GM19467 (cell line): ENCODE data around the gene AUP1.
A peak's percentile ranks its signal among the peaks of the same experiment; 100 is the strongest.
"Not testable (repeated sequence)": the region's sequence is repeated elsewhere in the genome, so short reads cannot be mapped to it uniquely, and the experiment has no call there.

Experiments
- ATAC-seq: cut with Tn5 transposase; IDR thresholded peaks from one replicate; pipeline ENCODE4 v1.9.1; 2021; ENCODE audit warnings: mild to moderate bottlenecking, moderate library complexity; ENCODE audit not compliant: unreplicated experiment

Gene AUP1, protein sequence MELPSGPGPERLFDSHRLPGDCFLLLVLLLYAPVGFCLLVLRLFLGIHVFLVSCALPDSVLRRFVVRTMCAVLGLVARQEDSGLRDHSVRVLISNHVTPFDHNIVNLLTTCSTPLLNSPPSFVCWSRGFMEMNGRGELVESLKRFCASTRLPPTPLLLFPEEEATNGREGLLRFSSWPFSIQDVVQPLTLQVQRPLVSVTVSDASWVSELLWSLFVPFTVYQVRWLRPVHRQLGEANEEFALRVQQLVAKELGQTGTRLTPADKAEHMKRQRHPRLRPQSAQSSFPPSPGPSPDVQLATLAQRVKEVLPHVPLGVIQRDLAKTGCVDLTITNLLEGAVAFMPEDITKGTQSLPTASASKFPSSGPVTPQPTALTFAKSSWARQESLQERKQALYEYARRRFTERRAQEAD

DNA sequence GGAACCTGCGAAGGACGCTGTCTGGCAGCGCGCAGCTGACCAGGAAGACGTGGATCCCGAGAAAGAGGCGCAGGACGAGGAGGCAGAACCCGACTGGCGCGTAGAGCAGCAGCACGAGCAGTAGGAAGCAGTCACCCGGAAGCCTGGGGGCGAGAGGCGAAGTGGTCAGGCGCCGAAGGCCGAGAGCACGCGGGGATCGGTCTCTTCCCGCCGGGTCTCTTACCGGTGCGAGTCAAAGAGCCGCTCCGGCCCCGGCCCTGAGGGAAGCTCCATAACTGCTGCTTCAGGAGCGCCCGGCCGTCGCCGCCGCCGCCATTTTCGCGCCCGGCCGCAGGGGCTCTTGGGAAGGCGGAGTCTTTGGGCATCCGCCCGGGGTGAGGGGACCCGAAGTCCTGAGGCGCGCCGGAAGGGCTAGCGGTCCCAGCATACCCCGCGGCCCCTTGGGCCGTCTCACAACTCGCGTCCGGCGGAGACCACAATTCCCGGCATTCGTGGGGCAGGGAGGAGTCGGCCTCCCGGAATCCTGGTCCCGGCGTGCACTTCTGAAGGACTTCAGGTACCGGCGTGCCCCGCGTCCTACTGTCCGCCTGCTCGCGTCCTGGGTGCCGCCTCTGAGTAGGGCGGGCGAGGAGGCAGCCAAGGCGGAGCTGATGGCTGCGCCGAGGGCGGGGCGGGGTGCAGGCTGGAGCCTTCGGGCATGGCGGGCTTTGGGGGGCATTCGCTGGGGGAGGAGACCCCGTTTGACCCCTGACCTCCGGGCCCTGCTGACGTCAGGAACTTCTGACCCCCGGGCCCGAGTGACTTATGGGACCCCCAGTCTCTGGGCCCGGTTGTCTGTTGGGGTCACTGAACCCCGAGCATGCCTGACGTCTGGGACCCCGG, at the start of gene AUP1, which contains the start of gene HTRA2:
Gene AUP1 (minus strand): TSS at position 350 of the 882 bp plus-strand sequence. CDS start 77 bp downstream, at position 273.
Gene HTRA2 (plus strand): TSS at position 577 of the 882 bp plus-strand sequence. CDS start 74 bp downstream, at position 651.
- peak; percentile 76 for ATAC-seq

DNA sequence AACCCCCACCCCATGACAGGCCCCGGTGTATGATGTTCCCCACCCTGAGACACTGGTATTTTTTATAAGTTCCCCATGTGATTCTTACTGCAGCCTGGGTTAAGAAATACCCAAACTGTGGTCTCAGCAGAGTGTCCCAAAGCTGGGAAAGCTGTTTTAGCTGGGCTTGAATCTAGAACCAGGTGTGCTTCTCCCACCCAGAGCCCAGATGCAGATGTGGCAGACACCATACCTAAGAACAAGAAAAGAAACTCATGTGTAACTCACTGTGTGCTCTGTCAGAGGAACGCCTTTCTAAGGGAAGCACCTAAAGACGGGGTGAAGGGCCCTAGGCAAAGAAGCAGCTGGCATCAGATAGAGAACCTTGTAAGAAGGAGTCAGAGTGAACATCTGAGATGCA, 48.9 kb upstream of the AUP1 start:
- ATAC-seq = no peak

DNA sequence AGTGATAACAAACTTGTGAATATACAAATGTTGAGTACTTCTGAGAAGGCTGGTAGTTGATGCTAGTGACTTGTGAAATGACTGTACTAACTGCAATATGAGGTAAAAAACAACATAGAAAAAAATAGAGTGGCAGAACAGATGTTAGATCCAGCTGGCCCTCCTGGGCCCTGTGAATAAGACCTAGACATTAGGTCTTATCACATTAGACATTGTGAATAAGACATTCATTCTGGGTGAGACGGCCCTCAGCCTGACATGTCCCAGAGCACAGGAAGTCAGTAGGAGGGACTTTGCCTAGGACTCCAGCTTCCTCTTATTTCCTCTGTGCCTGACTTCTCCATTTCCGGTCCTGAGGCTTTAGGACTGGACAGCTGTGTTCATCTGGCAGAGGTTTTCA, 47.9 kb upstream of the AUP1 start:
- ATAC-seq = no peak

DNA sequence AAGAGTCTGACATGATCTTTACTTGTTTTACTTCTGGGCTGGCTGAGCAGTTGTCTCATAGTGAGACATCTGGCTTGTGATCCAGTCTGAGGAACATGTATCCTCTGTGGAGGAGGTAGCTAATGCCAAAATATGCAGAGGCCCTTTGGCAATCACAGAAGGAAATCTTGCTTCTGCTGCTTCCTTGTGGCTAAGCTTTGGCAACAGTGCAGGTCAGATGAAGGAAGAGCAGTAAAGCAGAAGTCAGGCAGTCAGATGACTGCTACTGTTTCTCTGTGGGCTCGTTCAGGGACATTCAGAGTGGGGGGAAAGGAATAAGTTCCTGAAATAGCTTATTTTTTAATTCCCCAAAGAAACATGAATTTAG, 47.3 kb upstream of the AUP1 start:
- no peak for ATAC-seq

DNA sequence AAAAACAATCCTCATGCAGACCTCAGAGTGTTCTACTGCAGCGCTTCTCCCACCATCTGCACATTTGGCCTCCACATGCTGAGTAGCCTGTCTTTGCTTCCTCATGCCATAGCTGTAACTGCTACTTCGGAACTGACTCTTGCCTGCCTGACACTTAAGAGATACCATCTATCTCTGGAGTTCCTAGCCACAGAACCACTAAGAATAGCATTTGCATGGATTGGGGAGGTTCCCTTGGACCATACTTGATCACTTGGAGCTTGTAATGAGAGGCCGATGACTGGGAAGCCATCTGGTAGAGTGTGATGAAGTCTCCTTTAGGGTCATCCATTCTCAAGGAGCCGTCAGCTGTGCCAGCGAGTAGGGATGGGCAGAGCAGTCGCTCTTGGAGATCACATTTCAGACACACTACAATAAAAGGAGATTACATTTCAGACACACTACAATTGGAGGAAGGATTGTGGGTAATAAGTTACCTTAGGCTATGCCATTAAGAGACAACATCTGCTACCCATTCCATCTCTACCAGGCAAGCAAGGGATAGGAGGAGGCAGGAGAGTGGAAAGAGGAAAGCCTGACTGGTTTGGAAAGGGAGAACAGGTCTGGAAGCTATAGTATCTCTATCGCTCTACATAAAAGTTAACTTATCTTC, 46.8 kb upstream of the AUP1 start:
- ATAC-seq = no peak

DNA sequence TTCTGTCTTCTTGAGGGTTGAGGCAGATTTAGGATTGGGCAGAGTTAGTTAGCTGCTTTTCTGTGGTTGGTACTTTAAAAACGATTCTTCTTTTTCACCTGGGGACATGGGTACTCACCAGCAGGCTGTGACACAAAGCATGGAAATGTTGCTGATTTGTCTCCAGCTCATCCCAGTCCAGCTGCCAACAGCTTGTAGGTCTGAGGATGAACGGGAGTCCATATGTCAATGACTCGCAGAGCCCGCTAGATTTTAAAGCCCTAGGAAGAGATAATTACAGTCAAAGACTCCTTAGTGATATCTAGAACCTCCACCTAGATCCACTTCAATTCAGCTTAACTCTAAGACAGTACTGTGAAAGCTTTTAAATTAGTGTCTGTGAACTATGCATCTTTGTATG, 45.8 kb upstream of the AUP1 start:
- no peak for ATAC-seq

DNA sequence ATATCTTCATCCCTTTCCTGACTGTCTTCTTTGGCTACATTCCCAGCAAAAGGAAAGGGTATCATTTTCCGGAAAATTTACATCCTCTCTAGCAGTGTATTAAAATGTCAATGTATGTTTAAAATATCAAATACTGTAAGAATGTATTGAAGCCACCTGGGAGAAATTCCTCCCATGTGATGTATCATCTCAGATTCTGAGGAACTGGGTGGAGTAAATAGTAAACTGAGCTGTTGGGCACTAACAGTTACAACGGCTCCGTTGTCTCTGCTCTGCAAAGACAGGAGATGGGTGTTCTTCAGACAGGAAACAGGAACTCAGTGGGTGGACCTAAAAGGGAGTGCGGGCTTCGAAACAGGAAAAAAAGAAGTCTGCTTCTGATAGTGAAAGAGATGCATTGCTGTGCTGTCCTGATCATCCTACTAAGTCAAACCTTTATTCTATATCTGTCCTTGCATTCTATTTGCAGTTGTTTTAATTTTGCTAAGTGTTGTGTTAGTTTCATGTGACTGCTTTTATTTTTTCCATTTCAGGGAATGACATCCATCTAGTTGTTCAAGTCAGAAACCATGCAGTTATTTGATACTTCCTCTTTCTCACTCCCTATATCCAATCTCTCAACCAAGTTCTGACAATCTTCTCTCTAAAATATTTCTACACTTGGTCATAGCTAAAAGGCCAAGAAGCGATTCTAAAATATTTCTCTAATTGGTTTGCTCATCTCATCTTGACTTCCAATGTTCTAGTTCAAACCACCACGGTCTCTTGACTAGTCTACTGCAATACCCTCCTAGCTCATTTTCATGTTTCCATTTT, 44.4 kb upstream of the AUP1 start:
- ATAC-seq = peak; percentile 47

DNA sequence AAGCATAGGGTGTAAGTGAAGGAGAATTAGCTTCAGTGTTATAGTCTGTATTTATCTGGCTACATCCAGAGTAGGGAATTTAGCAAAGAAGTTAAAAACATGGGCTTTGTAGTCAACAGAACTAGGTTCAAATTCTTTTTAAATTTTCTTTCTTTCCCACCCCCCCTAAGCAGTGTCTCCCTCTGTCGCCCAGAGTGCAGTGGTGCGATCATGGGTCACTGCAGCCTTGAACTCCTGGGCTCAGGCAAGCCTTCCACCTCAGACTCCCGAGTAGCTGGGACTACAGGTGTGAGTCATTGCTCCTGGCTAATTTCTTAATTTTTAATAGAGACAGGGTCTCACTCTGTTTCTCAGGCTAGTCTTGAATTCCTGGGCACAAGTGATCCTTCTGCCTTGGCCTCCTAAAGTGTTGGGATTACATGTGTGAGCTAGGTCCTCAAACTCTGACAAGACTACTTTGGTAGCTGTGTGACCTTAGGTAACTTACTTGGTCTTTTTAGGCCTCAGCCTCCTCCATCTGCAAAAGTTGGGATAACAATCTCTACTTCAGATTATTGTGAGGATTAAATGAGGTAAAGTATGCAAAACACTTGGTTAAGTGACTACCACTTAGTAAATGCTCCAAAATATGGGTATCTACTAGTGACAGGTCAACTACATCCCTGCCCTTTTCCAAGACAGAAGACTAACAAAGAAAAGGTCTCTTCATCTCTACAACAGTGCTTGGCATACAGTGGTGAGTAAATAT, 42.8 kb upstream of the AUP1 start:
- ATAC-seq = no peak

DNA sequence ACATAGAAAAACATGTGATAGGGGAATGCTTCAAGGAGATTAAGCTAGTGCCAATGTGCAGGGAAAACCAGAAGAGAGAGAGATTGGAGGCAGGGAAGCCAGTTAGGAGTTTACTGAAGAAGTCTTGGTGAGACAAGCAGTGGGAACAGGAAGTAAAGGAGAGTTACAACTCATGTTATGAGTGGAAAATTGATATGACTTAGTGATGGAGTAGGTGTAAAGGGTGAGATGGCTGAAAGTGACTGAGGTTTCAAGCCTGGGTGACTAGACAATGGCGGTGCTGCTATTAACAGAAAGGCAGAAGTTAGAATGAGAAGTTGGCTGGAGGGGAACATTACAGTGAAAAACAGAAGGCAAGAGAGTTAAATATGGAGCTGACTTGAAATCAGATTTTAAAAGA, 41.6 kb upstream of the AUP1 start:
- ATAC-seq = peak; percentile 49

DNA sequence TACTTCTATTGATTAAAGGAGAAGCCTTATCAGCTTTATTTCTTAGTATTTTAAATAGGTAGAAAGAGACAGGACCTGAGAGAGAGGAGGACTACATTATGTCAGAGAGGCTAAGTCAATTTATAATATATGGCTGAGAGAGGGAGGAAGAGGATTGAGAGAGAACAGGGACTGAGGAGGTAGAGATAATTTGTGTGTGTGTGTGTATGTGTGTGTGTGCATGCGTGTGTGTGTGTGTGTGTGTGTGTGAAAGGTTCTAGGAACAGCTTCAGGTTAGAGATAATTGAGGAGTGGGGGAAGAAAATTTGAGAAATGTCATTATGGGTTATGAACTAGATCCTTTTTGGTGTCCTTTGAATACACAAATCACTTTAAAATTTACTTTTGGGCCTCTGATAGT, 40.2 kb upstream of the AUP1 start:
- no peak for ATAC-seq

DNA sequence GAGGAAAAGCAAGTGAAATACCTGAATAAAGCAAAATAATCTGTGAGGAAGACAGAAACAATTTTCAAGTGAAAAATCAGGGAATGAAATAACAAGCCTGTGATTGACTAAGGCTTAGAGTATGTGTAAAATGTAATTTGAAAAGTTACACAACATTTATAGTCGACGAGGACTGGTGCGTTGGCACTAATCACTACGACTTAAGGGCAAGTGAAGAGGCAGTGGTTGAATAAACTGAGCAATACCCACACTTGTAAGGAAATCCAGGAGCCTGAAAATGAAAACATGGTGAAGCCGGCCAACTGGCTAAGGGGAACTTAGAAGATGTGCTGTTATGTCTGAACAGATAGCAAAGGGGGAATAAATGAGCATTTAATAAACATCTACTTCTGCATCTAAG, 38.4 kb upstream of the AUP1 start:
- no peak for ATAC-seq

DNA sequence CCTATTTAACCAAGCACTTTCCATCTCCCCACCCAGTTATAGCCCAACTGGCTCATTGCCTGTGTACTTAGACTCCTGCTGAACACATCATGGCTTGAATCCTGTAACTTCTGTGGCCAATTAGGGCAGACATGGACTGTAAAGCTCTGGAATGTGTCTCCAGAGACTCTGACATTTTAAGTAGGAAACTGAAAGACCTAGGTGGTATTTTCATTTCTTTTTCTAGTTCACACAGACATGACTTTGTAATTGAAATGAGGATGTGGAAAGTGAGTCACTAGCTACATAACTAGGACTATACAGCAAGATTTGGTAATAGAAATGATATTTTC, 37.2 kb upstream of the AUP1 start:
- ATAC-seq = no peak

DNA sequence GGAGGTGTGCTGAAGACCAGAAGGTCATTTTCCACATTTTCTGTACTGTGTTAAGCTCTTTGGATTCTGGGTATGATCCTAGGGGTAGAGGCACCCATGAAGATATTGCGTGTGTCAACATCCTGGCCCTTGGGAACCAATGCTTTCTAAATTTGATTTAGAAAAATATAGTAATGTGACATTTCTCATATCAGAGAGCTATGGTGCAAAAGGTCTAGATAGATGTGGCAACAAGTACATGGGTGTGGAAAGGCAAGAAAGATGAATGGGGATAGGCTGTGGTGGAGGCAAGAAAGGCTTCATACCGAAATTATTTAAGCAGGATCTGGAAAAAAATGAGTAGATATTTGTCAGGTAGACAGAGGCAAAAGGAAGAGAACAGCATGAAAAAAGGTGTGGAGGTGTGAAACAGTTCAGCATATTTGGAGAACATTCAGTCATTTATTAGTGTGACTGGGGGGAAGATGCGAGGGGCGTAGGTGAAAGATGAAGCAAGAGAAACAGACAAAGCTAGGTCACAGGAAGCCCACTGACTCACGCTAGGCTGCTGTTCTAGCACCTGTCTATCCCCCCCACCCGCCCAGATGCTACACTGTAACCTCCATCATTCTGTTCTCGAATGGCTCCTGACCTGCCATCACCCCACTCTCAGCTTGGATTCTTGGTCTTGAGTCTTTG, 36.7 kb upstream of the AUP1 start:
- no peak for ATAC-seq

DNA sequence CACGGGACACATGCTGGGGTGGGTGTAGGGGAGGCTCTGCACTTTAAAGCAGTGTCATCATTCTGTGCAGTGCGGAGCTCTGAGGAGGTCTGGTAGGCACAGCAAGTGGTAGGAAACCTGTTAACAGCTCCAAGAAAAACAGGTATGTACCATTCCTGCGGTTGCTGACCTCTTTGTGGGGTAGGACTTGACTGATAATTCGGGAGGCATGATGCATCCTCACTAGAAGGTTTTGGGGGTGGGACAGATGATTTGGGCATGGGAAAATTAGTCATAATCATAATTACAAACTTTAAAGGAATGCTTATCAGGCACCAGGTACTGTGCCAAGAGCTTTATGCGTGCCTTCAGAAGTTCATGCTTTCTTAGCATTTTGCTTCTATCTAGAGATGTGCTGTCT, 34.7 kb upstream of the AUP1 start:
- ATAC-seq = no peak

DNA sequence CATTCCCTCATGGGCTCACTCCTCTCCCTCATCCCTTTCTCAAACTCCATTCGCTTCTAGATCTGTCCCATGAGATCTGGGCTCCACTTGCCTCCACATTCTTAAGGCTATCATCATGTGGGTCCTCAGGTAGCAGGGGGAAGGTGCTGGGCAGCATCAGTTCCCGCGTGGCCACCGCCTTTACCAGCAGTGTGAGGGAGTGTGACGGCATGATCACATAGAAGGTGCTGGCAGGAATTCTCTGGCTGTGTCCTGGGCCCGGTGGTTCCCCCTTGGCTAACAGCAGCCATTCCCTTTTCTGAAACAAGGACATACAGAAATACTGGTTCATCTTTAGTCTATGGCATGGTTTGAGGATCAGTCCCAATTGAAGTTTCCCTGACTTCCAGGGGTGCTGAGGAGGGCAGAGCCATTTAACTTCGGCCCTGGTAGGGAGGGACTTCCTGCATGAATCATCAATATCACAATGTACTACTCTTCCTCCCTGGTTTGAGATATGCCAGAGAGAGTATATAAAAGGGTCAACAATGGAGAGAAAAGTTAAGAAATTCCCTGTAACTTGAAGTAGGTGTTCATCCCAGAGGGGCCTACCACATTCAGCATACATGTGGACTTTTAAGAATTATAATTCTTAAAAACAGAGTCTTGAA, 32.7 kb upstream of the AUP1 start:
- ATAC-seq = no peak

DNA sequence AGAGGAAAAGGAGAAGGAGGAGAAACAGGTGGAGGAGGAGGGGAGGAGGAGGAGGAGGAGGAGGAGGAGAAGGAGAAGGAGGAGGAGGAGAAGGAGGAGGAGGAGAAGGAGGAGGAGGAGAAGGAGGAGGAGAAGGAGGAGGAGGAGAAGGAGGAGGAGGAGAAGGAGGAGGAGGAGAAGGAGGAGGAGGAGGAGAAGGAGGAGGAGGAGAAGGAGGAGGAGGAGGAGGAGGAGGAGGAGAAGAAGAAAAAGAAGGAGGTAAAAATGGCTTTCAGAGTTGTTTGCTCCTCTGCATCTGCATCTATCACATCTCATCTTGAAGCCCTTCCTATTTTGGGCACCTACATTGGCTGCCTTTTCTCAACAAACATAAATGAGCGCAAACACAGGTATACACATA, 31.5 kb upstream of the AUP1 start:
- not testable (repeated sequence) for ATAC-seq

DNA sequence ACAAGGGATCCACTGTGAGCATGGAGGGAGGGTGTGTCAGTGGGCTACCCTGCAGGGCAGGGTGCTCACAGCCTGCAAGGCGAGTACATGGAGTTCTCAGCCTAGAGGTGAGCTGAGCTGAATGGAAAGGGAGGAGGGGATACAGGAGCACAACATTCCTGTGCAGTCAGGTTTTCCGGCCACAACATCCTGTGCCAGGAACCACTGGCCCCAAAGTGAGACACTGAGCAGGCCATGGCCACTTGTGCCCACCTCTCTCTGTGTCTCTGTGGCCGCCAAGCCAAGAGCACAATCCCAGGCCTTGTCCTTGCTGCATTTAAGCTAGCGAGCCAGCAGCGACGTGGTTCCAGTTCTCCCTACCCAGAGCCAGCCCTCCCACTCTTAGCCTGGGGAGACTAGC, 31.1 kb upstream of the AUP1 start:
- ATAC-seq = no peak

DNA sequence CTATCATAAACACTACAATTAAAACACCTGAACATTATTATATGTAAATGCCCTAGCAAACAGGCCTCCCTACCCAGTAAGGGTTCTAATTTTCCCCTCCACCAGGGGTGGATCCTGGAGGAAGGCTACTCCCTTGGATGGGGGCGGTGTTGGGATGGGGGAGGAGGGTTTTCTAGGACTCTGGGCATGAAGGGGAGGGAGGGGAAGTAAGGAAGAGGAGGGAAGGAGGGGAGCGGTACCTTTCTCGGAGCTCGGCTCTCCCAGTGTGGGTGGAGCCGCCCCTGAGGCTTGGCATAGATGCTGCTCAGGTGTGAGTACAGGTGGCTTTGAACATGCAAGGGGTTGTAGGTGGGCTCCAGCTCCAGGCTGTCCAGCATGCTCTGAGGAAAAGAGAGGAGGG, 30.4 kb upstream of the AUP1 start:
- ATAC-seq = no peak
